ENCODE results near the gene OR10J5.

OR10J5 gene

GRCh38 chr1:159580340-159580739 lies 44.5 kb upstream of the OR10J5 start:
- no peaks in the 10 kb centered on the region for H4K20me1 ChIP-seq (ENCODE audit: insufficient read depth, low read length)
- no peak overlapping the region for H3K9ac ChIP-seq (ENCODE audit: low read depth, low read length)
- H3K27ac ChIP-seq (ENCODE audit: low read length): no peak overlapping the region
- H3K4me3 ChIP-seq (ENCODE audit: low read depth in 1 of 2, low read length in 2 of 2): no peak overlapping the region
- H3K27me3 ChIP-seq (ENCODE audit: insufficient read depth, low read length, poor library complexity): peaks cover 6% of the 10 kb centered on the region
- no peaks in the 10 kb centered on the region for H3K36me3 ChIP-seq (ENCODE audit: insufficient read depth, low read length)
- TF ChIP-seq, protein P1, sequence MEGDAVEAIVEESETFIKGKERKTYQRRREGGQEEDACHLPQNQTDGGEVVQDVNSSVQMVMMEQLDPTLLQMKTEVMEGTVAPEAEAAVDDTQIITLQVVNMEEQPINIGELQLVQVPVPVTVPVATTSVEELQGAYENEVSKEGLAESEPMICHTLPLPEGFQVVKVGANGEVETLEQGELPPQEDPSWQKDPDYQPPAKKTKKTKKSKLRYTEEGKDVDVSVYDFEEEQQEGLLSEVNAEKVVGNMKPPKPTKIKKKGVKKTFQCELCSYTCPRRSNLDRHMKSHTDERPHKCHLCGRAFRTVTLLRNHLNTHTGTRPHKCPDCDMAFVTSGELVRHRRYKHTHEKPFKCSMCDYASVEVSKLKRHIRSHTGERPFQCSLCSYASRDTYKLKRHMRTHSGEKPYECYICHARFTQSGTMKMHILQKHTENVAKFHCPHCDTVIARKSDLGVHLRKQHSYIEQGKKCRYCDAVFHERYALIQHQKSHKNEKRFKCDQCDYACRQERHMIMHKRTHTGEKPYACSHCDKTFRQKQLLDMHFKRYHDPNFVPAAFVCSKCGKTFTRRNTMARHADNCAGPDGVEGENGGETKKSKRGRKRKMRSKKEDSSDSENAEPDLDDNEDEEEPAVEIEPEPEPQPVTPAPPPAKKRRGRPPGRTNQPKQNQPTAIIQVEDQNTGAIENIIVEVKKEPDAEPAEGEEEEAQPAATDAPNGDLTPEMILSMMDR (IDR thresholded peaks at IDR 0.05; ENCODE audit: borderline replicate concordance, extremely low read depth, low read length, poor library complexity, severe bottlenecking): no peak
- TF ChIP-seq EZH2 (IDR thresholded peaks at IDR 0.05; ENCODE audit: borderline replicate concordance, low read depth, low read length, severe bottlenecking): no peak
- no peak overlapping the region for H3K4me2 ChIP-seq (ENCODE audit: insufficient read depth, low read length)
- H2AFZ ChIP-seq (ENCODE audit: low read depth, low read length): no peak overlapping the region
- no peaks in the 10 kb centered on the region for H3K9me3 ChIP-seq (ENCODE audit: insufficient read depth, low read length, severe bottlenecking)
- ATAC-seq (ENCODE audit: insufficient read depth, low read depth) (no peak), DNase-seq (no peak)
- H3K4me1 ChIP-seq (ENCODE audit: insufficient read depth, low read length): no peaks in the 10 kb centered on the region
- no peaks in the 10 kb centered on the region for H3K79me2 ChIP-seq (ENCODE audit: insufficient read depth, low read length)

- no peaks in the 10 kb centered on the region for H3K79me2 ChIP-seq (ENCODE audit: insufficient read depth, low read length)
- ATAC-seq (ENCODE audit: insufficient read depth, low read depth) (no peak), DNase-seq (no peak)
- H3K36me3 ChIP-seq (ENCODE audit: insufficient read depth, low read length): no peaks in the 10 kb centered on the region
- H3K9me3 ChIP-seq (ENCODE audit: insufficient read depth, low read length, severe bottlenecking): no peaks in the 10 kb centered on the region
- no peaks in the 10 kb centered on the region for H3K27me3 ChIP-seq (ENCODE audit: insufficient read depth, low read length, poor library complexity)
- TF ChIP-seq, protein P1 (IDR thresholded peaks at IDR 0.05; ENCODE audit: borderline replicate concordance, extremely low read depth, low read length, poor library complexity, severe bottlenecking): no peak
- H4K20me1 ChIP-seq (ENCODE audit: insufficient read depth, low read length): no peaks in the 10 kb centered on the region
- no peak overlapping the region for H2AFZ ChIP-seq (ENCODE audit: low read depth, low read length)
- no peak overlapping the region for H3K4me2 ChIP-seq (ENCODE audit: insufficient read depth, low read length)
- H3K4me1 ChIP-seq (ENCODE audit: insufficient read depth, low read length): no peaks in the 10 kb centered on the region
- no peak overlapping the region for H3K4me3 ChIP-seq (ENCODE audit: low read depth in 1 of 2, low read length in 2 of 2)
- H3K9ac ChIP-seq (ENCODE audit: low read depth, low read length): no peak overlapping the region
- no peak overlapping the region for H3K27ac ChIP-seq (ENCODE audit: low read length)
Measured at GRCh38 chr1:159577446-159577845, 41.6 kb upstream of the OR10J5 start.

DNA sequence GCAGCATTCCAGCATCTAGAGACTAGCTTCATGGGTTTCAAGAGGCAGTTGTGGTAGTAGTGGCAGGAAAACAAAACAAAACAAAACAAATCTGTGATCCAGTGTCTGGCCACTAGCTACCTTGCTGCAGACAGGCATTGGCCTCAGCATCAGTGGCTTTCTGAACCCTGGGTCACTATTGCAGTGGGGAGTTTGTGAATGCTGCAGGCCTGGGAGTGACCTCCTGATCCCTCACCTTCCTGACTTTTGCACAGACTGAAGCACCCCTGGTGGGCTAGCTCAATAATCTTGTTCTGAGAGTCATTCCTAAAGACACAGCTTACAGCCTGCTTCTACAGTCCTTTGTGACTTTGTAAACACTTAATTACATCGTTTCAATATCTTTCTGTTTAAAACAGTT lies 26.9 kb upstream of the OR10J5 start:
- Histone ChIP-seq H3K27ac (ENCODE audit: low read length) (no peak overlapping the region), H3K79me2 (ENCODE audit: insufficient read depth, low read length) (no peaks in the 10 kb centered on the region), H3K9ac (ENCODE audit: low read depth, low read length) (no peak overlapping the region), H4K20me1 (ENCODE audit: insufficient read depth, low read length) (no peaks in the 10 kb centered on the region), H2AFZ (ENCODE audit: low read depth, low read length) (no peak overlapping the region), H3K4me1 (ENCODE audit: insufficient read depth, low read length) (no peaks in the 10 kb centered on the region), H3K4me3 (ENCODE audit: low read depth in 1 of 2, low read length in 2 of 2) (no peak overlapping the region), H3K4me2 (ENCODE audit: insufficient read depth, low read length) (no peak overlapping the region), H3K36me3 (ENCODE audit: insufficient read depth, low read length) (no peaks in the 10 kb centered on the region), H3K9me3 (ENCODE audit: insufficient read depth, low read length, severe bottlenecking) (no peaks in the 10 kb centered on the region), H3K27me3 (ENCODE audit: insufficient read depth, low read length, poor library complexity) (no peaks in the 10 kb centered on the region)
- DNase-seq (no peak), ATAC-seq (ENCODE audit: insufficient read depth, low read depth) (no peak)
- TF ChIP-seq EZH2 (IDR thresholded peaks at IDR 0.05; ENCODE audit: borderline replicate concordance, low read depth, low read length, severe bottlenecking): no peak
- TF ChIP-seq, protein P1 (IDR thresholded peaks at IDR 0.05; ENCODE audit: borderline replicate concordance, extremely low read depth, low read length, poor library complexity, severe bottlenecking): no peak

DNA sequence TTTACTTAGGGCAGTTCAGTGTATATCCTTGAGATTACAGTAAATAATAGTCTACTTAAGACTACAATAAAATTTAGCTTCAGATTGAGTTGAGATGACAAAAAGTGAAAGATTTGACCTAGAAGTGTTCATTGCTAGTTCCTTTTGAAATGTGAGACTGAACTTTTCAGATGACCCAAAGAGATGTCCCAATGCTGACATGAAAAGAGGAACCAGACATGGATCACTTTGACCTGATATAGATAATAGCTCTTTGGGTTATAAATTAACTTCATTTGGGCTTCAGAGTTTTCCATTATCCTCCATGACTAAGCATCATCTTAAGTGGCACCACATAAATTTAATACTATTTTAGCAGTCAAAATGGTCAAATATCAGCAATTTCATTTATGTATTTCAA lies 25.7 kb upstream of the OR10J5 start:
- Histone ChIP-seq H3K9ac (ENCODE audit: low read depth, low read length) (no peak overlapping the region), H3K9me3 (ENCODE audit: insufficient read depth, low read length, severe bottlenecking) (no peaks in the 10 kb centered on the region), H3K79me2 (ENCODE audit: insufficient read depth, low read length) (no peaks in the 10 kb centered on the region), H3K4me1 (ENCODE audit: insufficient read depth, low read length) (no peaks in the 10 kb centered on the region), H4K20me1 (ENCODE audit: insufficient read depth, low read length) (no peaks in the 10 kb centered on the region), H3K4me2 (ENCODE audit: insufficient read depth, low read length) (no peak overlapping the region), H3K36me3 (ENCODE audit: insufficient read depth, low read length) (no peaks in the 10 kb centered on the region), H3K4me3 (ENCODE audit: low read depth in 1 of 2, low read length in 2 of 2) (no peak overlapping the region), H3K27me3 (ENCODE audit: insufficient read depth, low read length, poor library complexity) (no peaks in the 10 kb centered on the region), H3K27ac (ENCODE audit: low read length) (no peak overlapping the region), H2AFZ (ENCODE audit: low read depth, low read length) (no peak overlapping the region)
- TF ChIP-seq, protein P1 (IDR thresholded peaks at IDR 0.05; ENCODE audit: borderline replicate concordance, extremely low read depth, low read length, poor library complexity, severe bottlenecking): no peak
- no peak for TF ChIP-seq EZH2 (IDR thresholded peaks at IDR 0.05; ENCODE audit: borderline replicate concordance, low read depth, low read length, severe bottlenecking)
- DNase-seq (no peak), ATAC-seq (ENCODE audit: insufficient read depth, low read depth) (no peak)
